HG03196 (cell line): ENCODE data around the gene PEG3.
"Not testable (repeated sequence)": the region's sequence is repeated elsewhere in the genome, so short reads cannot be mapped to it uniquely, and the experiment has no call there.

ENCODE experiments used
- ATAC-seq: cut with Tn5 transposase; IDR thresholded peaks from one replicate; pipeline ENCODE4 v1.9.1; 2021; ENCODE audit not compliant: unreplicated experiment

The PEG3 gene

DNA sequence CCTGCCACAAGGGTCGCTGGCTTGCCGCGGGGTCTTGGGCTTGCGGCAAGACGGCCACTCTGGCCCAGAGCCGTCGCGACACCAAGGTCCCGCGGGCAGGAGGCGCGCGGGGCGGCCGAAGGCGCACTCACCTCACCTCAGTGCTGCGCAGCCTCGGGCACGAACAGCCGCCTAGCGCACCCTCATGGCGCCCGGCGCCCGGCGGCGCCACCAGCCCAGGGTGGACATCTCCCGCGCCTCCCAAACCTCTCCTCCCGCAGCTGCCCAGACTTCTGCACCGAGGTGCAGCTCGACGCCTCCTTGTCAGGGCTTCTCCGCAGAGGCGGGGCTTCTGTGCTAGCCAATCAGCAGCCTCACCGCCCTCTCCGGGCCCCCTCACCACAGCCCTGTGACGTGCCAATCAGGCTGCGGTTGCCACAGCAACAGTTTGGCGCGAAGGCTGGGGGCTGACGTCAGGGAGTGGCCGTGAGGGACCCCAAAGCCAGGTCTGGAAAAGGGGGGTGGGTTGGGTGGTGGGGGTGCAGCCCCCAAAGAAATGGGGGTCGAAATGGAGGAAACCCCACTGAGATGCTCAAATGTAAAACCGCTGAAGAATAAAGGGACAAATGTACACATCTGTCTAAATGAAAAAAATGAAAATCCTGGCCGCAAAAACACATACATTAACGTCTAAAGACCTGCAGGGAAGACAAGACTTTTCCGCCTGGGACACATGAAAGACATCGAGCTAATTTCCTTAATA lies at the start of gene PEG3, which contains the start of gene ZIM2:
PEG3 (minus strand) TSS at position 276 of the 742 bp plus-strand sequence. CDS start 16,071 bp downstream, outside the sequence.
ZIM2 (minus strand) TSS at position 276 of the 742 bp plus-strand sequence. CDS start 16,449 bp downstream, outside the sequence.
- ATAC-seq = no peak

DNA sequence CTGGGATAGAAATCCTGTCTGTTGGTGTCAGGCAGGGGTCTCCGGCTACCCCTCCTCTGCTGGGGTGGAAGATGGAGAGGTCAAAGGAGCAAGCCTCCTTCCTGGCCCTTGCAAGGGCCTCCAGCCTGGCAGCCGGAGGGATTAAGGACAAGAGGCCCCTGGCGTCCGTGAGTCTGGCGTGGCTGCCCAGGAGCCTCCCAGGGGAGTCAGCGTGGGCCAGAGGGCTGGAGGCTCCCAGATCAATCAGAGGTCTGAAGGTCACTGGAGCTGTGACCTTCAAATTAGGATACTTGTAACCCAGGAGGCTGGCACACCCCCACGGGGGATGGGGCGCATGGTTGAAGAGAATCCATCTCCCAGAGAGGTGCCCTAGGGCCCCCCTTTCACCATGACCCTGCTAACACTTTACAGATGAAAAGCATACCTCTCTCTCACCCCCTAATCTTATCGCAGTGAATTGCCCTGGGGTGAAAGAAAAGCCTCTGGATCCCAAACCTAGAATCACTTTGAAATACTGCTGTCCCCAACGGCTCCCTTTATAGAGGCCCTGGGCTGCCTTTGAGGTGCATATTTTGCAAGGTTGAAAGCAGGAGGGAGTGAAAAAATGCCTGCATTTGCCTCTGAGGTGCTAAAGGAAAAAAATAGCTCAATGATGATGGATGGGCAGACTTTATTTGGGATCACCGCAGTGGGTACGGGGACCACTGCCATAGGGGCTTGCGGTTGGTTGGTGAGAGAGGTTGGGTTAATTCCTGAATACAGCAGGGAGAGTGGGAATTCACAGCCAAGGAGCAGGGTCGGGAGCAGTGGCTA lies 44.9 kb upstream of the PEG3 start:
- no peak for ATAC-seq

DNA sequence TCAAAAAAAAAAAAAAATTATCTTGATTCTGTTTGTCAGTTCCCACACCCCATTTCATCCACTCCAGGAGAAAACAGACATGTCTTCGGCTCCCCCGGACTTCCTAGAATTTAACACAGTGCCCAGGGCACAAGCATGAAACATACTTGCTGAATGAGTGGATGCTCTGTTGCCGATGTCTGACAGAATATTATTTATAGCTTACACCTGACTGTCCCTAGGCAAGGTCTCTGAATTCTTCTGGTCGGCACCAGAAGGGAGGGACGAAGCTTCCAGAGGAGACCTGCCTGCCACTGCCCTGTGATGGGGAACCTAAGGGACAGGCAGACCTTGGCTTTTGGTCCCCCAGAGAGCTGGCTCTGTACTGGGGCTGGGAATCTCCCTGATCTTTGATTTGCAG lies 43.9 kb upstream of the PEG3 start:
- no peak for ATAC-seq

GRCh38 chr19:56880592-56881190 lies 40.2 kb upstream of the PEG3 start:
- ATAC-seq = no peak

DNA sequence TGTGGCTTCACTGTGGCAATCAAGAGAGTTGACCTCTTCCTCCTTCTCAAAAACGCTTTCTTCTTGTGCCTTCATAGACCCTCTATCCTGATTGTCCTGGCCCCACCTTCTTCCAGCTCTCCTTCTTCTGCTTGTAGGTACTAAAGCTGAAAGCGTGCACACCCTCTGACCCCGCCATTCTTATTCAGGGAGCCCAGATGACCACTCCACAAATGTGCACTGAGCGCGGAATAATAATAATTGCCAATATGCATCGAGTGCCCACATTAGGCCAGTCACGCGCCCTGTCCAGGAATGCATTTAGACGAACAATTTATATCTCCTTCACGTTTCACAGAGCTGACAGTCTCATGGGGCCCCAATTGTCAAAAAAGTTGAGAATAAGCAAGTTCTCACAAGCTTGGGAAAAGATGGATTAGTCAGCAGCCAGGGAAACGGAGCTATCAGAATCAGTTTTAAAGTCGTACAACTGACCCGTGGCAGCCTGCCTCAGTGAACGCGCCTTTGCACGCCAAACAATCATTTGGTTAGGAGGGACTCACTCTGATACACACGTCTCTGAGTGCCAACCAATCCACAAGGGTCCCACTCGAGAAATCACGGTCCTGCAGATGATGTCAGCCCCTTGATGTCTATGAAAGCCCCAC lies 36.7 kb upstream of the PEG3 start:
- no peak for ATAC-seq

- no peak for ATAC-seq
Observed at GRCh38 chr19:56875717-56876116, 35.2 kb upstream of the PEG3 start.

GRCh38 chr19:56874530-56874929 lies 34.0 kb upstream of the PEG3 start:
- ATAC-seq = no peak

DNA sequence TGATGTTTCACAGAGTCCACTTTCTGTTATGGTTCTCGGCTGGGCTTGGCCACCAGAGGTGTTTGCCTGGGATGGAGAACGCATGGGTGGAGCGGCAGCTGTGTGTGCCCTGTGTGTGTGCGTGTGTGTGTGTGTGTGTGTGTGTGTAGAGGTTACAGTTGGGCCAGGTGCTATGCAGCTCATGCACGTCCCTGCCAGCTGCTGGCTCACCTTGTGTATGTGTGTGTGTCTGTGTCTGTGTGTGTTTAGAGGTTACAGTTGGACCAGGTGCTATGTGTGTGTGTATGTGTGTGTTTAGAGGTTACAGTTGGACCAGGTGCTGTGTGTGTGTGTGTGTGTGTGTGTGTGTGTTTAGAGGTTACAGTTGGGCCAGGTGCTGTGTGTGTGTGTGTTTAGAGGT lies 33.0 kb upstream of the PEG3 start:
- no peak for ATAC-seq

GRCh38 chr19:56869886-56870285 lies 29.4 kb upstream of the PEG3 start:
- ATAC-seq = no peak

DNA sequence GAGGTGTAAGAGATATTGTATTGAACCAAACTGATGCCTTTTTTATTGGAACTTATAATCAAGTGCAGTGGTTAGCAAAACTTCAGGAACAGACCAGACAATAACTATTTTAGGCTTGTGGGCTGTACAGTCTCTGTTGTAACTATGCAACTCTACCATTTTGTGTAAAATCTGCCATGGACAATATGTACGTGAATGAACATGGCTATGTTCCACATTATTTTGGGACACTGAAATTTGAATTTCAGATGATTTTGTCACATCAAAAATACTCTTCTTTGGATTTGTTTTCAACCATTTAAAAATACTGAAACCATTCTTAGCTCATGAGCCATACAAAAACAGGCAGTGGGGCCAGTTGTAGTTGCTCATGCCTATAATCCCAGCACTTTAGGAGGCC lies 27.9 kb upstream of the PEG3 start:
- no peak for ATAC-seq

DNA sequence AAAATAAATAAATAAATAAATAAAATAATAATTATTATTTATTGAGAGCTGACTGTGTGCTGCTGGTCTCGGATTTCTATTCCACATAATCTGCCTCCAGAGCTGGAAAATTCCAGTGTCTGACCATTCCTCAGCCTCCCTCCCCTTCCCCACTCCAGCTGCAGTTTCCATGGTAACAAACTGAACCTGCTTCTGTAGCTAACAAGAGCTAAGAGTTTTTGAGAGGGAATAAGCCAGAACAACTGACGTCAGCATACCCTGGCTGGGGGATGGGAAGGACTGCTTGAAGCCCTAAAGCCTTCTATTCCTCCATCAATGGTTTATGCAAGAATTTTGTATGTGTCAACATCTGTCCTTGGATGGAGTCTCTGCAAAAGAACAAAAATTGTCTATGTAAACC lies 26.0 kb upstream of the PEG3 start:
- ATAC-seq = no peak

DNA sequence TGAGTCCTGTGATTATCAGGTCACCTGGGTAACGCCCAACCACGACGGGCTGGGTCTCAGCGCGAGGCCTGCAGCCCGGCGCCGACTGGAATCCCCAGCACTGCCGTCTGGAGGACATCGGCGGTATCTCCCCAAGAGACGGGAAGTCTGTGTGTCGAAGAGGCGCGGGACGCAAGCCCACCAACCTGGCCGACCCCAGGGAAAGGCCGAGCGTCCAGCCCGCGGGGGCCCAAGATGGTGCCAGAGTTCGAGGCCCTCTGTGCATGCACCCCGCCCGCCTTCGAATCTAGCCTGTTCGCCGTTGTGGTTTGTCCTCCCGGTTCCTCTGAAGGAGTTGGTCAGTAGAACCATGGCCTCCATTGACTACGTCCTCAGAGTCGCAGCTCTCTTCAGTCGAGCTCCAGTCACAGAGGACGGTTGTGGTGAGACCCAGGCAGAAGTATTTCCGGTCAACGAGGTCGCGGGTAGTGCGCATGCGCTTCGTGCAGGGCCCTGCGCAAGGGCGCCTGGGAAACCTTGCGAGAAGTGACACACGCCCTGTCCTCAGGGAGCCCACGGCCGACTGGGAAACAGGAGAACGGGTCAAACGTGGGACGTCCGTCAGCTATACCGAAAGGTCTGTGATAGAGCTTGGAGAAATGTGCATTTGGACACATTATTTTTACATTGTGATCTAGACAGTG lies 24.1 kb upstream of the PEG3 start:
- ATAC-seq = no peak

GRCh38 chr19:56862741-56863140 lies 22.2 kb upstream of the PEG3 start:
- no peak for ATAC-seq

DNA sequence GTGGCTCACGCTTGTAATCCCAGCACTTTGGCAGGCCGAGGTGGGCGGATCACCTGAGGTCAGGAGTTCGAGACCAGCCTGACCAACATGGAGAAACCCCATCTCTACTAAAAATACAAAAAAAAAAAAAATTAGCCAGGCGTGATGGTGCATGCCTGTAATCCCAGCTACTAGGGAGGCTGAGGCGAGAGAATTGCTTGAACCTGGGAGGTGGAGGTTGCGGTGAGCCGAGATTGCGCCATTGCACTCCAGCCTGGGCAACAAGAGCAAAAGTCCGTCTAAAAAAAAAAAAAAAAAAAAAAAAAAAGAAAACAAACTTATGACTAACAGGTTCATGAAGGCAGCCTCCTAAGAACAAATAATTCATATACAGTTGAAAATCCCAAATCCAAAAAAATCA lies 19.9 kb upstream of the PEG3 start:
- ATAC-seq = not testable (repeated sequence)

DNA sequence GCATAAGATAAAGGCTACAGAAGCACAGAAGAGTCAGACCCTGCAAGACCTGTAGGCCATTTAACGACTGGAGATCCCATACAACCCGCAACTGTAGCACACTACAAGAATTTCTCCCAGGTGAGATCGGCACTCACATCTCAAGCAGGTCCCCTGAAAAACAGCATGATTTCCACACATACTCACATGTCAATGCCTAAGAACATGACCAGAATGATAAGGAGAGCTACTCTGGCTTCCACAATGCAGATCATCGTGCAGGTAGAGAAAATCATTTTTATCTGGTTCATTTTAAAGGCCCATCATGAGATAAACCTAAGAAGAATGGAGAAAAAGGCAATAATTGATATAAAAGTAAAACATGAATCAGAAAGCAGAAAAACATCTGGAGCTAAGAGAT lies 17.5 kb upstream of the PEG3 start:
- ATAC-seq = no peak

GRCh38 chr19:56856822-56857221 lies 16.3 kb upstream of the PEG3 start:
- ATAC-seq = no peak

DNA sequence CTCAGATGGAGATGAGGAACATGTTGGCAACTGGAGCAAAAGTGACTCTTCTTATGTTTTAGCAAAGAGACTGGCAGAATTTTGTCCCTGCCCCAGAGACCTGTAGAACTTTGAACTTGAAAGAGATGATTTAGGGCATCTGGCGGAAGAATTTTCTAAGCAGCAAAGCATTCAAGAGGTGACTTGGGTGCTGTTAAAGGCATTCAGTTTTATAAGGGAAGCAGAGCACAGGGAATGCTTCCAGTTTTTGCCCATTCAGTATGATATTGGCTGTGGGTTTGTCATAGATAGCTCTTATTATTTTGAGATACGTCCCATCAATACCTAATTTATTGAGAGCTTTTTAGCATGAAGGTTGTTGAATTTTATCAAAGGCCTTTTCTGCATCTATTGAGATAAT lies 11.8 kb upstream of the PEG3 start:
- not testable (repeated sequence) for ATAC-seq

GRCh38 chr19:56848166-56848565 lies 7.6 kb upstream of the PEG3 start:
- no peak for ATAC-seq

DNA sequence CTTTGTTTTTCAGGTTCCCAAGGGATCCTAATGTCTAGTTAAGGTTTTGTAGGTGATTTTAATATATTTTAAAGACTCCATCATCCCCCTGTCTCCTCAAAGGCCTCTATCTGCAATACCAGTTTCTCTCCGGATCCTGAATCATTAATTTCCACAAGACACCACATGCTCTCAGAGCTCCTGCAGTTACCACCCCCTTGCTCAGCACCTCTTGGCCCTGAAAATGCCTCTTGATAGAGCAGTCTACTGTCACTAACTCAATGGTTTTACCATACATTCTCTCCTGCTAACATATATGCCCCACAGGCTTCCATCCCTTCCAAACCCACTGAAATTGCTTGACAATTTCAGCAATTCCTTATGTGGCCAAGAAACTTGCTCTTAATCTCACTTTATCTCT lies 1.9 kb upstream of the PEG3 start:
- no peak for ATAC-seq

DNA sequence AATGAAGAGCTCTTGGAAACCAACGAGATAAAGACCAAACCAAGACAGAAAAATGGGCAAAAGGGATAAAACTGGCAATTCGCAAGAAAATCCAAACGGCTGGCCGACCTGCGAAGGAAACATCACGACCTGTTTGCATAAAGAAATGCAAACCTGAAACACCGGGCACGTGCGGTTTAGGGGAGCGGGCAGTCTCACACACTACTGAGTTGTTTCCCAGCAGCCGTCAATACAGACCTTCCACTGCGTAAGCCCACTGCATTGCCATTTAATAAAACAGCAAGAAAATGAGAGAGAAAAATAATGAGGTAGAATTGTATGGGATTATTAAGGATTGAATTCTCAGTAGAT lies 642 bp upstream of the PEG3 start:
- no peak for ATAC-seq
